Stimulated activated naive B cell treated with anti-CD40 and anti-IgM and Interleukin-4, amounts not matched to agents 10 μg/mL and 1 μg/mL and 100 μg/mL, for 72 hours (primary cell): ENCODE results near the gene CATSPER3.

ENCODE experiments used
- ATAC-seq, 2 donors: fragments of 150-1000 bp; cut with Tn5 transposase; replicated peaks; 2 replicates each; pipeline ENCODE4 v1.10.0; 2021; ENCODE audit warnings: moderate library complexity in 1 of 2
- DNase-seq: peaks from one replicate; pipeline ENCODE4 v3.0.0; 2021
- H3K27ac Mint-ChIP-seq: one replicate; pipeline ENCODE4 v1.8.0; 2022; ENCODE audit warnings: mild to moderate bottlenecking, mixed read lengths
- H3K27me3 Mint-ChIP-seq, 2 donors: one replicate each; pipeline ENCODE4 v1.8.0; 2022; ENCODE audit warnings: mixed read lengths in 2 of 2
- H3K36me3 Mint-ChIP-seq, 2 donors: one replicate each; pipeline ENCODE4 v1.8.0; 2022; ENCODE audit warnings: mixed read lengths in 2 of 2, mild to moderate bottlenecking in 1 of 2
- H3K4me1 Mint-ChIP-seq, 2 donors: one replicate each; pipeline ENCODE4 v1.8.0; 2022; ENCODE audit warnings: mixed read lengths in 2 of 2, mild to moderate bottlenecking in 1 of 2
- H3K4me3 Mint-ChIP-seq, 2 donors: one replicate each; pipeline ENCODE4 v1.8.0; 2022; ENCODE audit warnings: mild to moderate bottlenecking in 2 of 2, mixed read lengths in 2 of 2, moderate library complexity in 1 of 2
- H3K9me3 Mint-ChIP-seq, 2 donors: one replicate each; pipeline ENCODE4 v1.8.0; 2022; ENCODE audit warnings: mixed read lengths in 2 of 2, mild to moderate bottlenecking in 1 of 2

Gene CATSPER3

DNA sequence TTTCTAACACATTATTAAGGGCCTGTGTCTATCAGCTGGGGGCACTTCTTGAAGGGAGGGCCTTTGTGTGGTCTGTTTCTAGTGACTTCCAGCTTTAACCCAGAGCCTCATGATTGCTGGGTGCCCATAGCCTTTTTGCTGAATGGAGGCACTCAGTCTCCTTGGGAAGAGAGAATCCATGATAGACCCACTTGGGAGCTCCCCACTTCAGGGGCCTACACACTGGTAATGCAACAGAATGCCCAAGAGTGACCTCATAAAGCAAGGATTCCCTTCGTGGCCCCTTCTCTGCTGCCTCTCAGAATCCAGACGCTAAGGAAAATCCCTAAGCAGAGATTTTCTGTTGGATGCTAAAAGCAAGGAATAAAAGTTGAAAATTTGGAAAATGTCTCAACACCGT is at the start of gene CATSPER3:
Gene CATSPER3, plus strand, starts transcription at position 301 of the 400 bp plus-strand sequence. Its CDS starts 85 bp downstream, at position 386.
- Mint-ChIP-seq H3K36me3 (peaks cover 13 to 22% of the 10 kb centered on the region in 2 donors), H3K4me1 (no peaks in the 10 kb centered on the region), H3K27ac (no peak within 1 kb of the TSS), H3K9me3 (no peaks in the 10 kb centered on the region), H3K4me3 (no peak within 1 kb of the TSS), H3K27me3 (no peaks in the 10 kb centered on the region)
- DNase-seq, result no peak
- ATAC-seq, result no peak

DNA sequence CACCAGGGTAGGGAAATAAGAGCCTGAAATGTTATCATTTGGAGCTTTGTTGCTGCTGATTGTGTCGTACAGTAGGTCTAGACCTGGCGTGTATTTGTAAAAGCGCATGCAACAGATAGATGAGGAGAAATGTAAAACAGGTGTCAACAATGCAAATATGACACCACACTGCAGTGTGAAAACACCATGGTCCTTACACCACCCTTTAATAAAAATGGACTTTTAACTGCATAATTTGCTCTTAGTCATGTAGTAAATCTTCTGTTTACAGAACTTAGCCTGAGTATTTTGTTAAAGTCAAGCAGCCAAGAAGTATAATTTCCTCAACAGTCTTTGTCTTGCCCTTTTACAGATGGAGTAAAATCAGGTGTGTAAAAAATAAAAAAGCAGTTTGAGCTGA is 48.8 kb upstream of the CATSPER3 start:
- H3K36me3 Mint-ChIP-seq, result peaks cover 12 to 33% of the 10 kb centered on the region in 2 donors

DNA sequence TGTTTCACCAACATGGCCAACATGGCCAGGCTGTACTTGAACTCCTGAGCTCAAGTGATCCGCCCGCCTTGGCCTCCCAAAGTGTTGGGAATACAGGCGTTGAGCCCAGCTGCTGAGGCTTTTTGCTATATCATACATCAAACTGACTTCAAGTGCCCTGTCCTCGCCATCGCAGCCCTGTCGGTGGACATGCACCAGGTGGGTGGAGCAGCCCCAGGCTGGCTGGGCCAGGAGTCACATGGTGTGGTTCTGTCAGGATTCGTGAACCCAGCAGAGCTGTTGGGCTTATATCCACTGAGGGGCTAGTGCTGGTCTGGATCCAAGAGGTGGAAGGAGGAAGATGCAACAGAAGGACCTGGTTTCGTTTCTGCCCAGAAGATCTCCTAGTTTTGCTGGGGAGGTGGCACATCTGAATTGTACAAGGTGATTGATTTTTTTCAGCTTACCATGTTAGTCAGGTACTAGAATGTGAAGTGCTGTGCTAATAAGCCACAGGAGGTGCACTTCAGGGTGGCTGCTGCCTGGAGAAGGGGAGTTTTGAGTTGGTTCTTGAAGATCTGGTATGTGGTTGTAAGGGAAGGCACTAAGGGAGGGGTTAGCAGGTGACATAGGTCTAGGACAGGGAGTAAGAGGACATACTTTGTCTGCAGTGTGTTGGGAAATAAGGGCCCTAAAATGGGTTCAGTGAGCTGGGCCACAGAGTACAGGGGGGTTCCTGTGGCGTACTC is 46.7 kb upstream of the CATSPER3 start:
- H3K36me3 Mint-ChIP-seq, result peaks cover 11 to 29% of the 10 kb centered on the region in 2 donors
- H3K27me3 Mint-ChIP-seq, result no peaks in the 10 kb centered on the region
- no peak for DNase-seq
- H3K4me3 Mint-ChIP-seq, result no peak overlapping the region
- no peaks in the 10 kb centered on the region for H3K9me3 Mint-ChIP-seq
- H3K27ac Mint-ChIP-seq, result no peak overlapping the region
- ATAC-seq, result no peak
- peaks cover 0 to 4% of the 10 kb centered on the region in 2 donors for H3K4me1 Mint-ChIP-seq

More for the DNA sequence above, 48.8 kb upstream of the CATSPER3 start:
- DNase-seq (no peak), ATAC-seq (no peak)
- Mint-ChIP-seq H3K9me3 (no peaks in the 10 kb centered on the region), H3K4me3 (no peak overlapping the region), H3K4me1 (peaks cover 0 to 4% of the 10 kb centered on the region in 2 donors), H3K27me3 (no peaks in the 10 kb centered on the region), H3K27ac (no peak overlapping the region)

DNA sequence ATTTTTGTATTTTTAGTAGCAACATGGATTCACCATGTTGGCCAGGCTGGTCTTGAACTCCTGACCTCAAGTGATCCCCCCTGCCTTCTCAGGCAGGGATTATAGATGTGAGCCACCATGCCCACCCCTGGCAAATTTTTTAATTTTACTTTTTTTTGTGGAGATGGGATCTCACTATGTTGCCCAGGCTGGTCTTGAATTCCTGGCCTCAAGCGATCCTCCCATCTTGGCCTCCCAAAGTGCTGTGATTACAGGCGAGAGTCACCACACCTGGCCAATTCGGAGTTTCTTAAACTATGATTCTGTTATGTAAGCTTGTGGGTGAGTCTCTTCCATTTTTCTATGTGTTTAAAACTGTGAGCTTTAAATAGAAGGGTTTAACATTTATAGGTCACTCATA is 35.2 kb upstream of the CATSPER3 start:
- Mint-ChIP-seq H3K4me3 (no peak overlapping the region), H3K36me3 (peaks cover 13 to 18% of the 10 kb centered on the region in 2 donors), H3K27me3 (no peaks in the 10 kb centered on the region), H3K4me1 (peaks cover 6% of the 10 kb centered on the region in 2 donors), H3K9me3 (no peaks in the 10 kb centered on the region), H3K27ac (no peak overlapping the region)
- no peak for DNase-seq
- ATAC-seq, result no peak

DNA sequence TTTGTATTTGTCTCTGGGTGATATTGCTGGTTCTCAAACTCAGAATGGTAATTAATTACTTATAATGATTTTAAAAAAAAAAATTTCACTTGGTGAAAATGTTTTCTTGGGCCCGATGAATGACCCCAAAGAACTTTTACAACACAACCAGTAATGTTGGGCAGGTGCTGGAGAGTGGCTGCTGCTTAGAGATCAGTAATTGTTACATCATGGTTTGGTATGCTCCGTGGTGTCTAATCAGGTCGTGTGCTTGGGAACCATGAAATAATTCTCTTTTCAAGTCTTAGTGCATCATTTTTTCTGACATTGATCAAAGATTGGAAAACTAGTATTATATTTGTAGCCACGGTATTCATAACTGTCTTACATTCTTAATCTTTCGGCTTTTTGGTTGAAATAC is 33.5 kb upstream of the CATSPER3 start:
- no peak for DNase-seq
- H3K4me1 Mint-ChIP-seq, result peaks cover under 1 to 2% of the 10 kb centered on the region in 2 donors
- H3K9me3 Mint-ChIP-seq, result no peaks in the 10 kb centered on the region
- no peak overlapping the region for H3K27ac Mint-ChIP-seq
- peaks cover 15 to 20% of the 10 kb centered on the region in 2 donors for H3K36me3 Mint-ChIP-seq
- H3K4me3 Mint-ChIP-seq, result no peak overlapping the region
- no peak for ATAC-seq
- H3K27me3 Mint-ChIP-seq, result no peaks in the 10 kb centered on the region

DNA sequence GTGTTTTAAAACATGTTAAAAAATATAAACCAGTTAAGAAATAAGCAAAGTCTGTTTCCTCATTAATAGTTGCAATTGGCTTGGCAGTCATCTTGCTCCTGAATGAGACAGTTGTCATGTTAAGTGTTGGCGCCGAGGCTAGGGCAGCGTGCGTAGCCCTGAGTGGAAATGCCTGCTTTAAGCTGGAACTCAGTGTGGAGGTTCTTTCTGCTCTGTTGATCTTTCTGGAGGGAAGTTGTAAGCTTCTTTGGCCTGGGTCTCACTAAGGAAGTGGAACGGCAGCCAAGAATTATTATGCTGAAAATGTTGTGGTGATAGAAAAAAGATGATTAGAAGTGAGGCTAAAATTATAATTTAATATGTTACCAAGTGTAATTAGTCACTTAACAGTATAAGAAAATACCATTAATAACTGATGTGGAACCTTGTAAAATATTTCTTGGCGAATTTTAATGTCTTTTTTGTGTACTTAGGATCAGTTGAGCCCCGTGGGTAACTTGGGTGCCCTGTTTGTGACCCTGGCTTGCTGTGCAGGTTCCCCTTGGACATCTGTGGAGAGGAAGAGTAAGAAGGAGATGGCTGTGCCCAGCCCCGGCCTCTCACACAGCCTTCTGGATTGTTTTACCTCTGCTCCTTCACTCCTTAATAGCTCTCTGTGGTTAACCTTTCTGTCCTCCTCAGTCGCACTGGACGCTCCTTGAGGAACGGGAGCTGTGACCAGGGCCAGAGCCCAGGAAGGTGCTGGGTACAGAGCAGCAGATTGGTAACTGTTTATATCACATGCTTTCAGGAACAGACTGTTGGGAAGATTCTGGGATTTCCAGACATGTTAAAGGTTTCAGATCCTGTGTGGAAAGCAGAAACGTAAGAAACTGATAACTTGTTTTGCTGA is 31.8 kb upstream of the CATSPER3 start:
- DNase-seq, result no peak
- Mint-ChIP-seq H3K36me3 (peaks cover 18 to 24% of the 10 kb centered on the region in 2 donors), H3K4me3 (no peak overlapping the region), H3K9me3 (no peaks in the 10 kb centered on the region), H3K27me3 (no peaks in the 10 kb centered on the region), H3K4me1 (no peaks in the 10 kb centered on the region), H3K27ac (peak overlapping the region; percentile 9)
- no peak for ATAC-seq

DNA sequence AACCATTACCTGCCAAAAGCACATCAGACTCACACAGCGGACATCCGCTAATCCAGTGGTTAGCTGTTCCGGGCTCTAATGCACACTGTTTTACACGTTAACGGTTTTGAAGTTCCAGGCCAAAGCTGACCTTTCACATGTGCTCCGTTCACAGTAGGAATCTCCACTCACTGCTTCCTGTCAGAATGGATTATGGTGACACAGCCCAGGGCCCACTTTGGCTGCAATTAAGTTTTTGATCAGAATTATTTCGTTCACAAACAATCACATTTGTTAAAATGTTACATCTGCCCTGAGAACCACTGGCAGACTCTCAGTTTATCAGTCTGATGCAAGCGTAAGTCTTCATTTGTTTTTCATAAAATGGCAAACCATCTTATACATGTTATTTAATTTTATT is 30.2 kb upstream of the CATSPER3 start:
- no peaks in the 10 kb centered on the region for H3K27me3 Mint-ChIP-seq
- no peak for ATAC-seq

DNA sequence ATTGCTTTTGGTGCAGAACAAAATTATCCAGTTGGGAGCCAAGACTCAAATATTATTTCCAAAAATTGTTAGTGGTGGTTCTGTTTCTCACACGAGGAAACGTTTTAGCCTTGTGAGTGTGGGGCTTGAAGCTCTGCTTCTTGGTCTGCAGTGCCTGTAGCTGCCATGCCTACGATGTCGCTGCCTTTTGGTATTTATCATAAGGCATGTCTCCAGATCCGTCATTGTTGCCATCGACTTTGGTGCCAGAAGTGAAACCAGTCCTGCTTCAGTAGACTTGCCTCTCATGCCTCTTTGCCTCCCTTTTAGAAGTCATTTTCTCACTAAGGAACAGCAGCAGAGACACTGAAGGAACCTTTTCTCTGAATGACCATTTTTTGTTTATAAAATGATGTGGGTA is 29.7 kb upstream of the CATSPER3 start:
- no peak for DNase-seq
- ATAC-seq, result no peak
- Mint-ChIP-seq H3K27me3 (no peaks in the 10 kb centered on the region), H3K9me3 (no peaks in the 10 kb centered on the region), H3K27ac (no peak overlapping the region), H3K4me1 (no peaks in the 10 kb centered on the region), H3K36me3 (peaks cover 14 to 24% of the 10 kb centered on the region in 2 donors), H3K4me3 (no peak overlapping the region)

More for the DNA sequence above, 30.2 kb upstream of the CATSPER3 start:
- no peak overlapping the region for H3K27ac Mint-ChIP-seq
- no peaks in the 10 kb centered on the region for H3K9me3 Mint-ChIP-seq
- no peak for DNase-seq
- peaks cover 14 to 24% of the 10 kb centered on the region in 2 donors for H3K36me3 Mint-ChIP-seq
- H3K4me3 Mint-ChIP-seq, result no peak overlapping the region
- no peaks in the 10 kb centered on the region for H3K4me1 Mint-ChIP-seq

DNA sequence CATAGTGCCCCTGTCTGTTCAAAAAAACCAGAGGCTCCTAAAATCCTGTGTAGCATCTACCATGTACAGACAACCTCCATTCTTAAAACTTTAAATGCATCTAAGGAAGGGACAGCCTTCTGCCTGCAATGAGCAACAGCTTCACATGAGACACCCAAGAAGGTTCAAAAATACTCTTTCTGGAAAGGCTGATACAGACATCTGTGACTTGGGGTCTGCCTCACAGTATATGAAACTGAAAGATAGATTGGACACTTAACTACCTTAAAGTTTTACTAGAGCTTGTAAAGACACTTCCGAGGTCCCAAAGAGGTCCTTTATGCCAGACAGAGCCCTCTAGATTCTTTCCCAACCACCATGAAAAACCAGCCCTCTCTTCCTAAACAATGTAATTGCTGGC is 28.2 kb upstream of the CATSPER3 start:
- H3K36me3 Mint-ChIP-seq, result peaks cover 14 to 24% of the 10 kb centered on the region in 2 donors
- H3K9me3 Mint-ChIP-seq, result no peaks in the 10 kb centered on the region

DNA sequence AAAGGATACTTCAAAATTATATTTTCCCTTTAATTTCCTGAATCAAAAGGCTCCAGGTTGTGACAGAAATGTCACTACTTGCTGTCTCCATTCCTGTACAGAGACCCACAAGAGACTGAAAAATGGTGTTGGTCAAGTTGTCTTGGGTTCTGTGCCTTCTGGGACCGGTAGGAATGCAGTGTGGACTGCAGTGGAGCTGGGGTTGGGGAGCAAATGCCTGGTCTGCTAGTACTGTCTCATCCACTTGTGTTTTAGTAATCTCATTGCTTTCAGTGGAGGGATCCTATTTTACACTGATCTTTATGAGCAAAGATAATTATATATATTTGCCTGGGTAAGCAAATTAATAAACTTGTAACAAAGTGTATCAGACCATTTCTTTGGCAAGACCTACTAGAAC is 24.2 kb upstream of the CATSPER3 start:
- H3K4me1 Mint-ChIP-seq, result no peaks in the 10 kb centered on the region
- DNase-seq (no peak), ATAC-seq (no peak)
- H3K9me3 Mint-ChIP-seq, result no peaks in the 10 kb centered on the region
- no peaks in the 10 kb centered on the region for H3K27me3 Mint-ChIP-seq
- peaks cover 4 to 14% of the 10 kb centered on the region in 2 donors for H3K36me3 Mint-ChIP-seq
- H3K4me3 Mint-ChIP-seq, result no peak overlapping the region
- no peak overlapping the region for H3K27ac Mint-ChIP-seq

More for the DNA sequence above, 28.2 kb upstream of the CATSPER3 start:
- no peaks in the 10 kb centered on the region for H3K4me1 Mint-ChIP-seq
- H3K4me3 Mint-ChIP-seq, result no peak overlapping the region
- no peak overlapping the region for H3K27ac Mint-ChIP-seq
- ATAC-seq (no peak), DNase-seq (no peak)
- no peaks in the 10 kb centered on the region for H3K27me3 Mint-ChIP-seq

DNA sequence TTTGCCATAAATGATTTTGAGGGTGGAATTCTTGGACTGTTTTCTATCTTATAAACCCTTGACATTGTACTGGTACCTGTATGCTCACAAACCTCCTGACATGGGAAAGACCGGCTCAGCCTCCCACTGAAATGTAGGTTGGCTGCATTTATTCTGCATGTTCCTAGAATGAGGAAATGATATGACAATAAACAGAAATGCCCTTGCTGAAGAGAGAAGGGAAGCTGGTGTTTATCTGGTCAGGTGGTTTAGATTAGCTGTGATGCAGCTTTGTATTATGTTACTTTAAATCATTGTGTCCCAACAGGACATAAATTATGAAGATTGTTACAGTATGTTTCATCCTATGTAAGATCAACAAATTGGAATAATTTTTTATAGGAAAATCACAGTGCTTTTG is 23.1 kb upstream of the CATSPER3 start:
- no peak for ATAC-seq
- Mint-ChIP-seq H3K27ac (no peak overlapping the region), H3K9me3 (no peaks in the 10 kb centered on the region), H3K36me3 (peaks cover 4 to 9% of the 10 kb centered on the region in 2 donors), H3K4me3 (no peak overlapping the region), H3K27me3 (no peaks in the 10 kb centered on the region), H3K4me1 (no peaks in the 10 kb centered on the region)
- no peak for DNase-seq

DNA sequence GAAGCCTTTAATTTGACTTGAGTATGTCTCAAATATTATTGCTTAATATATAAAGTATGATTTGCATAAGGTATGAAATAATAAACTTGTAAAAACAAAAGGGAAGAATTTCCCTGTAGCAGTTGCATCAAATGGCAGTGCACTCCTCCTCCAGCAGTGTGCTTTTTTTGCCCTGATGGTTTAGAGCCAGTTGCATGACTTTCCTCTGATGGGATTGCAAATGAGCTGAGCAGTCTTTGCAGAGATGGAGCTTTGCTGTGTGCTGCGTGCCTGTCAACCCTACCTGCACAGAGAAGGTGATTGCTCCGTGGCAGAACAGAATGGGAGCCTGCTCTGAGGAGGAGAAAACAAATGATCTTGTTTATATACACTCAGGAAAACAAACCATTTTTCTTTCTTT is 22.7 kb upstream of the CATSPER3 start:
- Mint-ChIP-seq H3K9me3 (no peaks in the 10 kb centered on the region), H3K27me3 (no peaks in the 10 kb centered on the region), H3K4me1 (no peaks in the 10 kb centered on the region), H3K27ac (no peak overlapping the region), H3K36me3 (peaks cover 2 to 5% of the 10 kb centered on the region in 2 donors), H3K4me3 (no peak overlapping the region)
- ATAC-seq (no peak), DNase-seq (no peak)

DNA sequence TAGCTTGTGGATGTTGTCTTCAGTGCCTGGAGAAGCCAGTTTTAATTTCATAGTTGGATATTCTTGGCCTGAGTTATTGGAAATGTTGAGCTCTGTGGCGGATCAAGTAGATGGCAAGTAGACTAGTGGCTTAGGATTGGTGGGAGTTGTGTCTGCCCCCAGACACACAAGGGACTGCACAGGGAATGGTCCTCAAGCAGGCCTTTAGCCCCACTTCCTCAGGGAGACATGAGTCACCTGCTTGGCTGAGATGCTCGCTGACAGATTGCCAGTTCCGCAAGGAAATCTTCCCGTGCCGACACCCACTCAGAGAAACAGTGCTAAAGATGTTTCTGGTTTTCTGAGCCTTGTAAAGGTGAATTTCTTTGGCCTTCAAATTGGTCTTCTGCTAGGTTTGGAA is 18.8 kb upstream of the CATSPER3 start:
- no peak for DNase-seq
- no peak overlapping the region for H3K27ac Mint-ChIP-seq
- H3K36me3 Mint-ChIP-seq, result peaks cover 3 to 8% of the 10 kb centered on the region in 2 donors
- no peak for ATAC-seq
- no peaks in the 10 kb centered on the region for H3K4me1 Mint-ChIP-seq
- no peaks in the 10 kb centered on the region for H3K27me3 Mint-ChIP-seq
- H3K4me3 Mint-ChIP-seq, result no peak overlapping the region
- no peaks in the 10 kb centered on the region for H3K9me3 Mint-ChIP-seq

DNA sequence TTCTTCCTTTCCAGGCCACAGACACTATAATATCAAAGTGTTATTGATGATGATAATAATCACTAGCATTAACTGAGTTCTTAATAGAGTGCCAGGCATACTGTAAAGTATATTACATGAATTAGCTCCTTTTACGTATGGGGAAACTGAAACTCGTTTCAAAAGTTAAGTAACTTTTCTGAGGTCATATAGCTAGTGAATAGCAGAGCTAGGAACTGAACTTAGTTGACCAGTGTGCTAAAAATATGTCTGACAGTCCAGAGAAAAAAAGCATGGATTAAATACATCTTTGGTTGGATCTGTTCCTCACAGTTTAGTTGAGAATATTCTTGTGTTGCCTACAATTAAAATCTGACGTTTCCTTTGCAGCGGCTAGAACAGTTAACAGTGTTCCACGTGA is 18.4 kb upstream of the CATSPER3 start:
- H3K27ac Mint-ChIP-seq, result no peak overlapping the region
- H3K27me3 Mint-ChIP-seq, result no peaks in the 10 kb centered on the region
- peaks cover 2% of the 10 kb centered on the region in 2 donors for H3K9me3 Mint-ChIP-seq
- H3K36me3 Mint-ChIP-seq, result peaks cover 5 to 11% of the 10 kb centered on the region in 2 donors
- no peaks in the 10 kb centered on the region for H3K4me1 Mint-ChIP-seq
- ATAC-seq (no peak), DNase-seq (no peak)
- H3K4me3 Mint-ChIP-seq, result no peak overlapping the region
